GM21529 (cell line): ENCODE measurements around the gene TOX2.
A peak's percentile ranks its signal among the peaks of the same experiment; 100 is the strongest.

Experiments
- ATAC-seq: cut with Tn5 transposase; IDR thresholded peaks from one replicate; pipeline ENCODE4 v1.9.1; 2021; ENCODE audit not compliant: unreplicated experiment

TOX2 gene

DNA sequence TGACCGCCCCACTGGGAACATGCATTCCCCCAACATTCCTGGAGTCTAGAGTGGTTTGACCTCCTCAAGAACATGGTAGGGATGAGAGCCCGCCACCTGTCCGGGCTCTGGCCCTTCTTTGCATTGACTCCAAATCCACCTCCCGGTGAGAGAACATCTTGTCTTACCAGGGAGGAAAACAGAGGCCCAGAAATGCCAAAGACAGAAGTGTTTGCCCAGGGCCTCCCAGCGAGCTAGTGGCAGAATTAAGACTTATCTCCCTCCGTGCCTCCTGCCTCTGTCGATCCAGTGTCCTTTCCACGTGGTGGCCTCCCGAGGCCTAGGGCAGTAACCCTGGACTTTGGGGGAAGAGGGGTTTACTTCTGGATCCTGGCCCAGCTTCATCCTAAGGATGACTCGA is 137.5 kb downstream of the TOX2 start:
- no peak for ATAC-seq

DNA sequence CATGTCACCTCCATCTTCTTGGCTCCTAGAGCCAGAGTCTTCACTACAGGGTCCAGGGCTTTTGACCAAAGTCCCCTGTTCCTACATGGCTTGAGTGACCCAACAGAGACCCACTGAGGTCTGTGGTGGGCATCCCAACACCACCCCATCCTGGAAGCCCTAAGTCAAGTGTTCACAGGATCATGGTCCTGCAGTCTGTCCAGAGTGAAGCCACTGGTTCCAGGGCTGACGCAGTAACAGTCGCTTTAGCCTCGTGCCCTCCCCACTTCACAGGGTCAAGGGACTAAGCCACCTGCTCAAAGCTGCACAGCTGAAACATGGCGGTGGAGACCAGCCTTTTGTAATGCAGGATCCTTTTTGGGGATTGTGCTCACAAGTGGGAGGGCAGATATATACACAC is 138.4 kb downstream of the TOX2 start:
- ATAC-seq = no peak

DNA sequence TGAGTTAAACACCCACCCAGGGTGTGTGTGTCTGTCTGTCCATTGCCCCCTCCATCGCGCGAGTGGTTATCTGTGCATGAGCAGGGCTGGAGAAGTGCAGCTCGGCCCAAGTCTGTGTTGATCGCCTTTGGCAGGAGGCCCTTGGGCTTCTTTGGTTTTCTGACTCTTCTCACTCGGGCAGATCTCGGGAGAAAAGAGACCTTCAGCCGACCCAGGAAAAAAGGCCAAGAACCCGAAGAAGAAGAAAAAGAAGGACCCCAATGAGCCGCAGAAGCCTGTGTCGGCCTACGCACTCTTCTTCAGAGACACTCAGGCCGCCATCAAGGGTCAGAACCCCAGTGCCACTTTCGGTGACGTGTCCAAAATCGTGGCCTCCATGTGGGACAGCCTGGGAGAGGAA is 139.5 kb downstream of the TOX2 start:
- no peak for ATAC-seq

DNA sequence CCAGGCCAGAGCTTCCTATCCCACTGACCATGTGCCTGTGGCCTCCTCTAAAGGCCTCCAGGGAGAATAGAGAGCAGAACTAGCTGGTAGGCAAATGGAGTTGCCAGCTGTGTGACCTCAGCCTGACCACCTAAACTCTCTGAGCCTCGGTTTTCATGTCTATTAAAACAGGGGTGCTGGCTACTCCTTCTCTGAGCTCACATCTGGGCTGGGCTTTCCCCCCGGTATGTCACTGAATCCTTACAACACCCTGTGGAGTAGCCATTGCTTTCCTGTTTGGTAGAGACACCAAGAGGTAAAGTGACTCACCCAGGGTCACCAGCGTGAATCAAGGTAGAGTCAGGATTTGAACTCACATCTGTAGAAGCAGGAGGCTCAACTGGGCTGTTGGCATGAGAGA is 140.2 kb downstream of the TOX2 start:
- ATAC-seq = no peak

DNA sequence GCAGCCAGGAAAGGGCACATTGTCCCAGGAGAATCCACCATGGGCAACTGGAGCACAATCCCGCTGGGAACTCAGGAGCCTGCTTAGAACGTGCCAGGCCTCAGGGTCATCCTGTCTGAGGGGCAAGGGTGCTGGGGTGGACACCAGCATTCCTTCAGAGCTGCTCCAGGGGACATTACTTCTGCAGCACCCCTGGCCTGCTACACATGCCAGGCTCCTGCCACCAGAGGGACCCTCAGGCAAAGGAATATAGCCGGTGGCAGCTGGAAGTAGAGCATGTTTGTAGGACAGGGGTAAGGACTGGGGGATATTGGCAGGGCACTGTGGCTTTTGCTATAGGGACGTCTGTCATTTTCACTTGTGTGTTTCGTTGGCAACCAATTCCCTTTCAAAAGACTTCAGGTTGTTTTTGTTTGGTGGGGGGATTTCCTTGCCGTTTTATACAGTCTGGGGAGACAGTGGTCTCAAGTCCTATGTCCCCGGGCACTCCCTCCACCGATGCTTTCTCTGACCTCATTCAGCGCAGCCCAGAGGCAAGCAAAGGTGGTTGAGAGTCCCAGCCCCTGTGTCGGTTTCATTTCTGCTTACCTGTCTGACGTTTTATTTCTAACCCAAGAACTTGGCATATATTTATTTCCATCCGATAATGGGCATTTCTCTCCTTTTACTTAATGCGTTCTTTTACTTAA is 141.5 kb downstream of the TOX2 start:
- ATAC-seq = no peak

DNA sequence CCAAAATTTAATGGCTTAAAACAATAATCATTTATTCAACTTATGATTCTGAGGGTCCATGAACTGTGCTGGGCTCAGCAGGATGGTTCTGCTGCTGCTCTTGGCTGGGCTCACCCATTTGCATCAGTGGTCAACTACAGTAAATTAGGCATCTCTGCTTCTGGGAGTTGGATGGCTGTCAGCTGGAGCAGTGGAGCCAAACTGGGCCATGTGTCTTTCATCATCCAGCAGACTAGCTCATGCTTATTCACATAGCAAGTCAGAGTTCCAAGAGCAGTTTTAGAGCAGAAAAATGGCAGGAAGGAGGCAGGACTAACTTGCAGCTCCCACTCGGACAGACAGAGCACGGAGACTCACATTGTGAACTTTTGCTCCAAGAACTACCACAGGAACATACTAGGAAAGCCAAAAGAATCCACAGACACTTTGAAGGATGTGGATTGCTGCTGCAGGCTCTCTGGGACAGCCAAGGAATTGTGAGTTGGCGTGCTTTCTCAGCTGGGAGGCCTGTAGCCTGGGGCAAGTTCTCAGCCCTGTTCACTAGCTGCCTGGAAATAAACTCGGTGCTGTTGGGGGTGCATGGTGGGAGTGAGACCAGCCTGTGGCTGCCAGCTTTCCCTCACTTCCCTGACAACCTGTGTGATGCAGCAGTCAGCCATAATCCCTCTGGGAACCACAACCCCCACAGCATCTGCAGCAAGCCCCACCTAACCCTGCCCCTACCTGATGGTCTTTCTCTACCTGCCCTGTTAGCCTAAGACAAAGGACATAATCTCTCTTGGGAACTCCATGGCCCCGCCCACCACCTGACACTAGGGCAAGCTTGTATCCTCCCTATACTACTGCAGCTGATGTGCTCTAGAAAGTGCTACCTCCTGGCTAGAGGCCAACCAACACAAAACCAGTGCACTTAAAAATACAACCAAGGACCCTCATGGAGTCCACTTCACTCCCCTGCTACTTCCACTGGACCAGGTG is 143.3 kb downstream of the TOX2 start:
- no peak for ATAC-seq

DNA sequence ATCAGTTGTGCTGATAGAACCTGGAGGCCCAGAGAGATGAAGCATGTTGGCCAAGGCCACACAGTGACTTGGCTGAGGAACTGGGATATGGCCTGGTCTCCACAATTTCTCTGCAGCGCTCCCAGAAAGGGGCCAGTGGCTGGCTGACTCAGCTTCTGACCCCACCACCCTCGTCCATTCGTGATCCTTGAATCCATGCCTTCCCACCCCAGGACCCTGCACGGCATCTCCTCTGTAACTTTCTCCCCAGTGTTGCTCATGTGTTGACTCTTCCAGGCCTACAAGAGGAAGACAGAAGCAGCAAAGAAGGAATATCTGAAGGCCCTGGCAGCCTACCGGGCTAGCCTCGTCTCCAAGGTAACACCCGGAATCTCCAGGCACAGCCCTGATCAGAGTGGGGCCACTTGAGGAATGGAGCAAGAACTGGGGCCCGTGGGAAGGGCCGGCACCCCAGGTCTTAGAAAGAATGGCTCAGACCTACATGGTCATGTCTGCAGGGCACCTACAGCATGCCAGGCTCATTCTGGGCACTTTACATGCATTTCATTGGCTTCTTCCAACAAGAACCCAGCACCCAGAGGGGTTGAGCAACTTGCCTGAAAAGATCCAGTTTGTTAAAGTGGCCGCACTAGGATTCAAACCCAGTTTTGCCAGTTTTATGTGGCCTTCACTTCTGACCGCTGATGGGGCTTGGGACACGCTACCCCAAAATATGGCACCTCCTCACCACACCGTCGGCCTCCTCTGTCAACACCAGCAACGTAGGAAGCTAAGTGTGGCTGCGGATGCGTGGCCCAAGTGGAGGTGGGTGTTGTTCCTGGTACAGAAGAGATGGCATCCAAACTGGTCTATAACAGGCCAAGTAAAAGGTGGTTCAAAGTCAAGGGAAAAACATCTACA is 150.1 kb downstream of the TOX2 start:
- no peak for ATAC-seq

DNA sequence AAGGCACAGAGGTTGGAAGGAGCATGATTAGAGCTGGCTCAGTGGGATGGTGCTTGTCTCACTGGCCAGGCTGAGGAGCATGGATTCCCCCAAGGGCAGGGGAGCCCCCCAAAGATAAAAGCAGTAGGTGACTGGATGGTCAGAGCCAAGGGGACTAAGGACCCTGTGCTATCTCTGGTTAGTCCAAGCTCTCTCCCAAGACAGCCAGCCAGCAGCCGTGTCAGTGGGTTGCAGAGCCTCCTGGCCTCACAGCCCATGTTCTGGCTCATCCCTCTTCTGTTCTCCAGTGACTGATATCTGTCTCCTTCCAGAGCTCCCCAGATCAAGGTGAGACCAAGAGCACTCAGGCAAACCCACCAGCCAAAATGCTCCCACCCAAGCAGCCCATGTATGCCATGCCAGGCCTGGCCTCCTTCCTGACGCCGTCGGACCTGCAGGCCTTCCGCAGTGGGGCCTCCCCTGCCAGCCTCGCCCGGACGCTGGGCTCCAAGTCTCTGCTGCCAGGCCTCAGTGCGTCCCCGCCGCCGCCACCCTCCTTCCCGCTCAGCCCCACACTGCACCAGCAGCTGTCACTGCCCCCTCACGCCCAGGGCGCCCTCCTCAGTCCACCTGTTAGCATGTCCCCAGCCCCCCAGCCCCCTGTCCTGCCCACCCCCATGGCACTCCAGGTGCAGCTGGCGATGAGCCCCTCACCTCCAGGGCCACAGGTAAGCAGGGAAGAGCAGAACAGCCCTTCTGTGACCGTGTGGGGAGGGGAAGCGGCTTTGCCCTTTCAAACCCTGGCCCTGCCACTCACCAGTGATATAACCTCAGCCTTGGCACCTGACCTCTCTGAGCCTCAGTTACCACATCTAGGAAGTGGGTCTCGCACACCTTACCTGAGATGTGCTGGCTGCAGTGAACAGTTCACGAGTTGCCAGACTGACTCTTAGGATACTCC is 151.0 kb downstream of the TOX2 start:
- ATAC-seq = no peak

DNA sequence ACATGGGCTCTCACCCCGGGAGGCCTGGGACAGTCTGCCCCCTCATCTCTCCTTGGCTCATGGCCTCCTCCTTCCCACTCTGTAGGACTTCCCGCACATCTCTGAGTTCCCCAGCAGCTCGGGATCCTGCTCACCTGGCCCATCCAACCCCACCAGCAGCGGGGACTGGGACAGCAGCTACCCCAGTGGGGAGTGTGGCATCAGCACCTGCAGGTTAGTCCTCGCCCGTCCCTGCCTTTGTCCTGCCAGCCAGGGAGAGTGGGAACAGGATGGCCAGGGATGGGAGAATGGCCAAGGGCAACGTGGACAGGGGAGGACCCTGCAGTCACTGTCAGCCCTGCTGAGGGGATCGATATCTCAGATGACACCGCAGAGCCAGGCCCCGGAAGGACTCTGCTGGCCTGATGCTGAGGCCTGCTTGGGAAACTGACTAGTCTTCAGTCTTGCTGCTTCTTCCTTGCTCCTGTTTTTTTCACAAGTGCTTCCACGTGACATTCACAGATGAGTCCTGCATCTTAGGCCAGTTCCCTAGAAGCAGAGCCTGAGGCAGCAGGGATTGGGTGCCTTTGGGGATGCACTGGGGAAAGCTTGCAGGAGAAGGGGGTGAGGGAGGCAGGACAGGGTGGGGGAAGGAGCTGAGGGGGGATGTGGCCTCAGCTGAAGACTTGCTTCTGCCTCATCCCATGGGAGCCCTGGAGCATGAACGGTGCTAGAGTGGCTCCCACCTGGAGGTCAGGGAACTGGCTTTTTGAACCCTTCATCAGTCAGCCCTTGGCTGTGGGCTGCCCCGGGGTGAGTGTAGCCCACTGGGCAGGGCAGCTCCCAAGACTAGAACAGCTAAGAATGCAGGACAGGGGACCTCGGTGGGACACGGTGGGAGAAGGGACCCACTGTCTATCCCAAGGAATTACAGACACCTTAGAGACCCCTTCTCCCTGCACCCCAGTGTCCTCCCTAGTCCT is 152.3 kb downstream of the TOX2 start:
- no peak for ATAC-seq

DNA sequence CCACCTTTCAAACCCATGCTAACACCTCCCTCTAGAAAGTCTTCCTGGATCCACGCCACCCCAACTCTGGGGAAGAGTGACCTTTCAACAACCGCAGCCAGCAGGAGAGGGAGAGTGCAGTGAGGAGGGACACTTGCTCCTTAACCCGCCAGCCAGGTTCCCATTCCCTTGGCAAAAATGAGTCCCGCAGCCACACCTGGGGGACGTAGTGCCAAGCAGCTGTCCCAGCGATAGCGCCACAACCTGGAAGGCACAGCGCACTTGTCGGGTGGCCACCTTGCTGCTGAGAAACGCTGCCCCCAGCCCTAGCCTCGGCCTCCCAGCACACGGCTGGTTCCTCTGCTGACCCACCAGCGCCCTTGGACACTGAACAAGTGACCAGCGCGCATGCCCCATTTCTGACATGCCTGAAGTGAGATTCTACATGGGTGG is 153.0 kb downstream of the TOX2 start:
- no peak for ATAC-seq

DNA sequence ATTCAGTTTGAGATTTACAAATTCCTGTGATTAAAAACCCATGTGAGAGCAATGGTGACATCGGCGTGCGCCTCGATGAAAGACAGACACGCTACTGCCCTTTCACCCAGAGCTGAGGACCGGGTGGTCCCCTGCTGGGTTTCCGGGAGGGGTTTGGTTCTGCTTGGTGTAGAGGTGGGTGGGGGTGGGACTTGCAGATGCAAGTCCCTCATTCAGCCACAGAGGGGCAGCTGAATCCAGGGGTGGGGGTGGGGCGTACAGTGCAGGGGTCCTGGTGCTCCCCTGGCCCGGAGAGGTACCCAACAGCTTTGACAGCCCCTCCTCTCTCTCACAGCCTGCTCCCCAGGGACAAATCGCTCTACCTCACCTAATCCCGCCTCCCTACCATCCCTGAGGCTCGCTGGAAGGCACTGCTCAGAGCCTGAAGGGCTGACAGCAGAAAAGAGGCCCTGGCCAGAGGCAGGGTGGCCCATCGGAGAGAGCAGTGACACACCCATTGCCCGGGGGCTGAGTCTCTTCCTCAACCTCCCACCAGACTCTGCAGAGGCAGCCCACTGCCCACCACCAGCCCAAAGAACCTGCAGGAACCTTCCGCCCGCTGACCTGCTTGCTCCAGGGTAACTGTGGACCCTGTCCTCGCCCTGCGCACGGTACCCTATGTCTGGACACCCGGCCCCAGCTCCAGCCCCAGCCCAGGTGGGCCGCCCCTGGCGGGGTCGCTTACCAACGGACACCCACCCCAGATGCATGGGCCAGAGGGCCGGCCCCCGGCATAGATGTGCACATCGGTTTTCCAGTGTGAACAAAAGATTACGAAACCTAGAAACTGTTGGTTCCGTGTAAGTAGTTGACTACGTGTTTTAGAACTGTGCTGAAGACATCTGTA is 153.9 kb downstream of the TOX2 start:
- ATAC-seq = peak; percentile 5

DNA sequence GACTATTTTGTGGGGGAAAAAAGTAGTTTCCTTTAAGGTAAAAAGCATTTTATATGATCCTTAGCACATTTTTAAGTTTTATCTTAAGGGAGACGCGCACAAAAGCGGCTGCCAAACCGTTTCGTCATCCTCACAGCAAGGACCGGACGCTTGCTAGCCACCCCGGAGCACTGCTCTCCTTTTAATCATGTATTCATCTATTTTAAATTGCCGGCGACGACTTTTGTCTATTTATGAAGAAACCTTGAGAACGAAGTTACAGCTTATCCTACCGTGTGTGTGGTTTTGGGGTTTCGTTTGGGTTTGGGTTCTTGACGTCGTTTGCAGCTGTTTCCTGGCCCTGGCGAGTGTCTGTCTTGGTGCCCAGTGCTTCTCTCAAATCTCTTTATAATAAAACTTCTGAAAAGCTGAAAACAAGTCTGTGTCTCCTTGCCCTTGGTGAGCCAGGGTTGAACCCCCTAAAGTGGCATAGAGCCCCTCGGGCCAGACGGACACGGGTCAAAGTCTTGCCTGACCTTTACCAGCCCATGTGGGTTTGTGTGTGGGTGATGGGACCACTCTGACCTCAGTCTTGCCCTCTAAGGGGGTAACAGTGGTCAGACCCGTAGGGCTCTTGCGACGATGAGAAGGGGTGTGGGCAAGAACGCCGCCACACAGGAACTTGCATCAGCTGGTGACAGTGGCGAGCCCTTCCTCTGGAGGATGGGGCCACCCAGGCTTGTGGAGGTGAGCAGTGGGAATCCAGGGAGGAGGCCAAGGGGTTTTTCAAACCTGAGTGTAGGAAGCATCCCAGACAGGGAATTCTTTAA is 154.8 kb downstream of the TOX2 start:
- ATAC-seq = peak; percentile 60

DNA sequence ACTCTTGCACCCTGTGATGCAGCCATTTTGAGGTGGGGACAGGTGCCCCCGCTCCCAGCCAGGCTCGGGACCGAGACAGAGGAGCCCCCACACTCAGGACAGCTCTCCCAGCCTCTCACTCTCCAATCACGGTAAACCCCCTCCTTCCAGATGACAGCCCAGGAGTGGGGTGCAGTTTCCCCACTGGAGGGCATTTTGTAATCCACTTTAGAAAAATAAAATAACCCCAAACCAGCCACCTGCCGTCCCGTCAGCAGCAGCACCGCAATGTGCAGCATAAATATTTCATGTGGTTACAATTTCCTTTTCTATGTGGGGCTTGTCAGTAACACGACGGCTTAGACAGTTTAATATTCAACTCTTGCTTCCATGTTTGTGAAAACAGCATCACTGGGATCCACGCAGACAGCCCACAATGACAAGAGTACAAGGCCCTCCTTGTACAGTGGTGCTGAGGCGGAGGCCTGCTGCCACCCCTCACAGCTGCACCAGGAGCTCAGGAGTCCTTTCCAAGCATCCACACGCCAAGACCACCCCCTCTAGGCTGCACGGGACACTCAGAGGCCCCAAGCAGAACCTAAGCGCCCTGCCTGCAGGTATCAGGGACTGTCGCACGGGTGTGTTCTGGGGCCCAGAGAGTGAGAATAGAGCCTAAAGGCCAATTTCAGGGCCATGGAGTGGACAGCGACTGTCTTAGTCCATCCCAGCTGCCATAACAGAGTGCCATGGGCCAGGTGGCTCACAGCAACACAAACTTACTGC is 155.7 kb downstream of the TOX2 start:
- ATAC-seq = no peak

DNA sequence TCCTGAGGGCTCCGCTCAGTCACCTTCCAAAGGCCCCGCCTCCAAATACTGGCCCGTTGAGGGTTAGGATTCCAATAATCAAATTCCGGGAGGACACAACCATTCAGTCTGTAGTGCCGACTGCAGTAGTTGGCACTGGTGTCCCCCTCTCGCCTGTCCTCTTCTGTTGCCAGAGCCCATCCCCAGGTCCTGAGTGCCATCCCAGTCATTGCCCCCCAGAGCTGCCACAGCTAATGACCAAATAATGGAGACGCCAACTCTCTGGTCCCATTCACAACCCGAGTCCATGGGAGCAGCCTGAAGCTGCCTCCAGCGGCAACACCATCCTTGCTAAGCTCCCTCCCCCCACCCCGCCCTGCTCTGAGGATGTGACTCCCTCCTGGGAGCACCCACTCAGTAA is 156.4 kb downstream of the TOX2 start:
- ATAC-seq = no peak

DNA sequence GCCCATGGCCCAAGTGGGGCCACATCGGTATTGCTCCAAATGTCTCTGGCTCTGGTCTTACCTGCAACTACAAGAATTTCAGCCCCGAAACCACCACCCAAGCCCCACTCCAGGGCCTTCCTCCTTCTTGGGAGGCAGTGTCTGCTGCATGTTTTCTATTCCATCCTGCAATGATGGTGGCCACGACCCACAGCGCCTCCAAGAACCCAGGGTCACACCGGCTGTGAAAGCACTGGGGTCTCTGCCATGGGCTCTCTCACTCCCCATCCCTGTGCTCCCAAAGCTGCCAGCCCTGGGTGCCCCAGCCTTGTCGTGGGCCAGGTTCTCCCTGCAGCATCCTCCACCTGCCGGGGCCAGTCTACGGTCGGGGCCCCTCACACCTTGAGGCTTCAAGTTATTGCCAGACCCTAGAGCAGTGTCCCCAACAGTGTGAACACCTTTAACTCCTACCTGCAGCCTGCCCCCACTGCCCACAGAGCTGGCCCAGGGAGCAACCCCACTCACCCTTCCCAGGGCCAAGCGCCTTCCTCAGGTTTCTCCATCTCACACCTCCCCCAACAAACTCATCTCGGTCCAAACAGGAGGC is 157.0 kb downstream of the TOX2 start:
- ATAC-seq = no peak

DNA sequence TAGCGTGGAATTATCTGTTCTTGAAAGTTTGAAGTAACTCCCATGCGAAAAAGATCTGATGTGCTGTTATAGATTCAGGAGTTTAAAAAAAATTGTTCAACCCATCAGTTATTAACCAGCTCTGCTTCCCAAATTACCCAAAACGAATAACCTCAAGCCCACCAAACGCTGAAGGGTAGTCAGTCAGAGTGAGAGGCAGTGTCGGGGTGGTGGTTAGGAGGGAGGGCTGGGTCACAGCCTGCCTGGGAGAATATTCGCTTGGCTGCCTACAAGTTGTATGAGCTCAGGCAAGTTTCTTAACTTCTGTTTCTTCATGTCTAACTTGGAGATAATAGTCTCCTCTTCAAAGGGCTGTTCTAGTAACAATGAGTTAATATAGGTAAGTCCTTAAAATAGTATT is 157.7 kb downstream of the TOX2 start:
- no peak for ATAC-seq
